Endothelial cell of umbilical vein (primary cell): Measurements from ENCODE around the gene EMCN. TPM values are rescaled to one million over a fixed set of nuclear protein-coding genes. Genes with fewer than 3 reads are reported as not detected.

Experiments used
- BruUV-seq: library from RNA; stranded (reverse); fragments of 400-500 nt; replicated peaks from 2 replicates; lab custom pipeline; 2021; lab: Mats Ljungman, UMichigan
- CTCF ChIA-PET: fragments of 300-600, 350-600 bp; sonication (Branson Sonifier 250); formaldehyde crosslinking; loops from one replicate; lab custom pipeline; 2021; ENCODE audit warnings: antibody characterized with exemption, inconsistent platforms; lab: Charles Lee
- POLR2A ChIA-PET: fragments of 300-600, 350-600 bp; sonication (Branson Sonifier 250); formaldehyde crosslinking; loops from one replicate; lab custom pipeline; 2021; ENCODE audit warnings: antibody characterized with exemption, inconsistent platforms; lab: Charles Lee
- DNase-seq: peaks from one replicate; pipeline ENCODE4 v3.0.0-alpha.2; 2011; ENCODE audit warnings: low read depth, low spot score
- FAIRE-seq: peaks from 2 replicates; lab custom pipeline; 2011; peaks lifted over from hg19 to GRCh38; lab: Jason Lieb, UNC
- H2AFZ ChIP-seq: 2 replicates; pipeline ENCODE4 v1.6.0; 2012; ENCODE audit warnings: low read depth, low read length, control low read depth, inconsistent platforms
- H3K27ac ChIP-seq: 2 replicates; pipeline ENCODE4 v1.5.1; 2011; ENCODE audit warnings: low read depth, mild to moderate bottlenecking, control low read depth, low read length, moderate library complexity; ENCODE audit not compliant: insufficient read depth
- H3K27me3 ChIP-seq, 2 experiments: 2 replicates each; pipeline versions ENCODE4 v1.6.0 to v1.6.1; 2011; ENCODE audit warnings: low read length in 2 of 2, mixed read lengths in 1 of 2; ENCODE audit not compliant: control insufficient read depth in 2 of 2, insufficient read depth in 2 of 2
- H3K36me3 ChIP-seq, 2 experiments: 2 replicates in 1 of 2; 3 replicates in 1 of 2; pipeline ENCODE4 v1.5.1; 2011; ENCODE audit warnings: low read length in 2 of 2, mild to moderate bottlenecking in 1 of 2, moderate library complexity in 1 of 2; ENCODE audit not compliant: control insufficient read depth in 2 of 2, insufficient read depth in 2 of 2; ENCODE audit errors: extremely low read depth in 1 of 2
- H3K4me1 ChIP-seq: 3 replicates; pipeline ENCODE4 v1.5.1; 2011; ENCODE audit warnings: mild to moderate bottlenecking, low read length; ENCODE audit not compliant: control insufficient read depth, insufficient read depth; ENCODE audit errors: extremely low read depth
- H3K4me2 ChIP-seq: 2 replicates; pipeline ENCODE4 v1.6.1; 2011; ENCODE audit warnings: low read length, control low read depth, mixed read lengths; ENCODE audit not compliant: insufficient read depth
- H3K4me3 ChIP-seq, 3 experiments: fragments of 200-600 bp in 1 of 3; sonication (generic), shearing (Covaris generic) in 1 of 3; replicated peaks in 1 of 3; 2 replicates each; pipeline ENCODE4 v1.5.1; 2011 to 2016; ENCODE audit warnings: control low read depth in 3 of 3, low read length in 3 of 3, mild to moderate bottlenecking in 2 of 3, inconsistent platforms in 1 of 3, low read depth in 1 of 3, moderate library complexity in 1 of 3; ENCODE audit not compliant: insufficient read depth in 1 of 3
- H3K79me2 ChIP-seq: 2 replicates; pipeline ENCODE4 v1.6.0; 2012; ENCODE audit warnings: low read length, inconsistent platforms; ENCODE audit not compliant: control insufficient read depth, insufficient read depth
- H3K9ac ChIP-seq: replicated peaks from 2 replicates; pipeline ENCODE3; 2011; ENCODE audit warnings: low read length, control low read depth; ENCODE audit not compliant: insufficient read depth; ENCODE audit errors: extremely low read depth
- H3K9me1 ChIP-seq: replicated peaks from 3 replicates; pipeline ENCODE4 v1.6.0; 2011; ENCODE audit warnings: mild to moderate bottlenecking, low read length; ENCODE audit not compliant: control insufficient read depth, insufficient read depth; ENCODE audit errors: extremely low read depth
- H3K9me3 ChIP-seq: replicated peaks from 2 replicates; pipeline ENCODE4 v1.5.1; 2012; ENCODE audit warnings: low read length, inconsistent platforms; ENCODE audit not compliant: control insufficient read depth, insufficient read depth
- H4K20me1 ChIP-seq: replicated peaks from 2 replicates; pipeline ENCODE3; 2011; ENCODE audit warnings: mild to moderate bottlenecking, low read length; ENCODE audit not compliant: control insufficient read depth, insufficient read depth; ENCODE audit errors: extremely low read depth
- EZH2 ChIP-seq: IDR thresholded peaks from 2 replicates; pipeline ENCODE4 v1.6.1; 2012; ENCODE audit warnings: borderline replicate concordance, low read depth, mild to moderate bottlenecking, moderate library complexity, low read length, inconsistent platforms; ENCODE audit not compliant: severe bottlenecking
- FOS ChIP-seq: IDR thresholded peaks from 2 replicates; pipeline ENCODE4 v1.6.1; 2011; ENCODE audit warnings: mild to moderate bottlenecking, low read length, moderate library complexity, borderline replicate concordance; ENCODE audit not compliant: insufficient read depth
- GATA2 ChIP-seq: IDR thresholded peaks from 2 replicates; pipeline ENCODE4 v1.7.0; 2011; ENCODE audit warnings: low read depth, mild to moderate bottlenecking, moderate library complexity, mixed read lengths, low read length; ENCODE audit not compliant: insufficient read length, insufficient read depth
- JUN ChIP-seq: IDR thresholded peaks from 2 replicates; pipeline ENCODE4 v1.6.1; 2011; ENCODE audit warnings: borderline replicate concordance, low read depth; ENCODE audit not compliant: insufficient read length, insufficient read depth
- MAX ChIP-seq: IDR thresholded peaks from 2 replicates; pipeline ENCODE4 v1.6.1; 2011; ENCODE audit not compliant: insufficient read depth, insufficient read length
- MYC ChIP-seq: IDR thresholded peaks from one replicate; pipeline ENCODE4 v1.6.1; 2011; ENCODE audit warnings: mild to moderate bottlenecking, low read depth, low read length
- POLR2A ChIP-seq: IDR thresholded peaks from 2 replicates; pipeline ENCODE4 v1.6.1; 2012; ENCODE audit warnings: low read depth, mild to moderate bottlenecking, control low read depth, low read length
- POLR2AphosphoS5 ChIP-seq: IDR thresholded peaks from 2 replicates; pipeline ENCODE4 v1.6.1; 2012; ENCODE audit warnings: low read depth, mild to moderate bottlenecking, control low read depth, low read length, moderate library complexity; ENCODE audit not compliant: insufficient read depth
- dilution Hi-C: fragments of 300-500 bp; cut with MboI; formaldehyde crosslinking; loops from one replicate; pipeline ENCODE4 v1.15.0; 2019; ENCODE audit warnings: low sequenced_read_pairs; ENCODE audit not compliant: extremely low pct_ligation_motif_present
- intact Hi-C: fragments of 100-400 bp; cut with micrococcal nuclease; formaldehyde crosslinking; loops from one replicate; pipeline ENCODE4 v1.10.0; 2022
- polyA plus RNA-seq, 4 experiments: library from polyadenylated mRNA; depleted of rRNA in 3 of 4; stranded (reverse) in 3 of 4; unstranded in 1 of 4; fragments of >200 nt; gene quantifications; 2 replicates each; pipeline versions ENCODE4 v1.2.1 to v1.2.3, GENCODE V29; 2011 to 2012; ENCODE audit warnings: missing spikeins in 1 of 4
- total RNA-seq: library from RNA; stranded (reverse); gene quantifications from 2 replicates; pipeline ENCODE4 v1.2.3, GENCODE V29; 2021
- TF ChIP-seq, protein P1 (sequence below), 2 donors: IDR thresholded peaks; 1 replicate in 1 of 2; 2 replicates in 1 of 2; pipeline ENCODE4 v1.5.1; 2011; ENCODE audit warnings: low read length in 2 of 2, mild to moderate bottlenecking in 2 of 2, moderate library complexity in 2 of 2, control low read depth in 1 of 2, inconsistent platforms in 1 of 2, low read depth in 1 of 2; ENCODE audit not compliant: insufficient read depth in 1 of 2; ENCODE audit errors: extremely low read depth in 1 of 2

Gene EMCN
- total and polyA plus RNA-seq, 2 donors (not counting 3 experiments of a cell fraction or from before 2014, with no cell fraction given) = 51.6 to 97.3 TPM

GRCh38 chr4:100422894-100423293, 94.9 kb downstream of the EMCN start:
- BruUV-seq = no TSS peak
- Histone ChIP-seq H3K36me3 (peaks cover 0 to 4% of the 10 kb centered on the region in 2 experiments), H4K20me1 (no peaks in the 10 kb centered on the region), H3K79me2 (no peaks in the 10 kb centered on the region), H3K27ac (no peak overlapping the region), H3K4me3 (no peak overlapping the region), H2AFZ (no peak overlapping the region), H3K4me2 (no peak overlapping the region), H3K9me1 (no peaks in the 10 kb centered on the region), H3K4me1 (peaks cover 21% of the 10 kb centered on the region), H3K27me3 (no peaks in the 10 kb centered on the region), H3K9me3 (no peaks in the 10 kb centered on the region), H3K9ac (no peak overlapping the region)
- TF ChIP-seq JUN = no peak
- no peak for TF ChIP-seq POLR2AphosphoS5
- TF ChIP-seq, protein P1, sequence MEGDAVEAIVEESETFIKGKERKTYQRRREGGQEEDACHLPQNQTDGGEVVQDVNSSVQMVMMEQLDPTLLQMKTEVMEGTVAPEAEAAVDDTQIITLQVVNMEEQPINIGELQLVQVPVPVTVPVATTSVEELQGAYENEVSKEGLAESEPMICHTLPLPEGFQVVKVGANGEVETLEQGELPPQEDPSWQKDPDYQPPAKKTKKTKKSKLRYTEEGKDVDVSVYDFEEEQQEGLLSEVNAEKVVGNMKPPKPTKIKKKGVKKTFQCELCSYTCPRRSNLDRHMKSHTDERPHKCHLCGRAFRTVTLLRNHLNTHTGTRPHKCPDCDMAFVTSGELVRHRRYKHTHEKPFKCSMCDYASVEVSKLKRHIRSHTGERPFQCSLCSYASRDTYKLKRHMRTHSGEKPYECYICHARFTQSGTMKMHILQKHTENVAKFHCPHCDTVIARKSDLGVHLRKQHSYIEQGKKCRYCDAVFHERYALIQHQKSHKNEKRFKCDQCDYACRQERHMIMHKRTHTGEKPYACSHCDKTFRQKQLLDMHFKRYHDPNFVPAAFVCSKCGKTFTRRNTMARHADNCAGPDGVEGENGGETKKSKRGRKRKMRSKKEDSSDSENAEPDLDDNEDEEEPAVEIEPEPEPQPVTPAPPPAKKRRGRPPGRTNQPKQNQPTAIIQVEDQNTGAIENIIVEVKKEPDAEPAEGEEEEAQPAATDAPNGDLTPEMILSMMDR (IDR thresholded peaks at IDR 0.05; ENCODE audit: extremely low read depth in 1 of 2, insufficient read depth in 1 of 2, low read depth in 1 of 2, low read length in 2 of 2) = no peak
- no peak for TF ChIP-seq MYC
- no peak for TF ChIP-seq EZH2
- no peak for TF ChIP-seq GATA2
- TF ChIP-seq POLR2A = no peak
- no peak for TF ChIP-seq MAX
- TF ChIP-seq FOS = no peak
- FAIRE-seq (no peak), DNase-seq (no peak)
- dilution Hi-C loops = no loop called here
- CTCF ChIA-PET = no interaction called here
- POLR2A ChIA-PET = no interaction called here
- intact Hi-C loops = loop anchor here (1.0 to 5.0 kb wide), 2 partner anchors 93 to 484 kb away; no protein-coding TSS in a partner anchor
